Keratinocyte (primary cell): Measurements from ENCODE around the gene TMEM14B. TPM values are rescaled to one million over a fixed set of nuclear protein-coding genes. Genes with fewer than 3 reads are reported as not detected.
A peak's percentile ranks its signal among the peaks of the same experiment; 100 is the strongest.

Experiments used
- DNase-seq: peaks from one replicate; pipeline ENCODE4 v3.0.0-alpha.2; 2011; ENCODE audit warnings: low read depth, missing footprints, low spot score
- FAIRE-seq: peaks from 2 replicates; lab custom pipeline; 2011; peaks lifted over from hg19 to GRCh38; lab: Jason Lieb, UNC
- H2AFZ ChIP-seq: 2 replicates; pipeline ENCODE4 v1.6.0; 2012; ENCODE audit warnings: low read length, control low read depth, inconsistent platforms; ENCODE audit not compliant: control insufficient read depth
- H3K27ac ChIP-seq: 2 replicates; pipeline ENCODE4 v1.5.1; 2011; ENCODE audit warnings: low read length; ENCODE audit not compliant: control insufficient read depth, insufficient read depth
- H3K27me3 ChIP-seq: 3 replicates; pipeline ENCODE4 v1.6.0; 2011; ENCODE audit warnings: low read length; ENCODE audit not compliant: control insufficient read depth, insufficient read depth; ENCODE audit errors: extremely low read depth
- H3K36me3 ChIP-seq, 2 experiments: 2 replicates in 1 of 2; 3 replicates in 1 of 2; pipeline ENCODE4 v1.5.1; 2011; ENCODE audit warnings: low read length in 2 of 2, mild to moderate bottlenecking in 1 of 2; ENCODE audit not compliant: control insufficient read depth in 2 of 2, insufficient read depth in 2 of 2; ENCODE audit errors: extremely low read depth in 1 of 2
- H3K4me1 ChIP-seq: 3 replicates; pipeline ENCODE4 v1.5.1; 2011; ENCODE audit warnings: low read length; ENCODE audit not compliant: control insufficient read depth, insufficient read depth; ENCODE audit errors: extremely low read depth
- H3K4me2 ChIP-seq: 3 replicates; pipeline ENCODE4 v1.6.0; 2011; ENCODE audit warnings: low read depth, low read length; ENCODE audit not compliant: control insufficient read depth, insufficient read depth; ENCODE audit errors: extremely low read depth
- H3K4me3 ChIP-seq, 3 experiments: fragments of 200-600 bp in 1 of 3; sonication (generic) in 1 of 3; 2 replicates in 2 of 3; 3 replicates in 1 of 3; pipeline ENCODE4 v1.5.1; 2011 to 2016; ENCODE audit warnings: low read length in 3 of 3, mild to moderate bottlenecking in 3 of 3, control low read depth in 2 of 3, inconsistent platforms in 1 of 3, low read depth in 1 of 3, mixed read lengths in 1 of 3, mixed run types in 1 of 3, moderate library complexity in 1 of 3; ENCODE audit not compliant: control insufficient read depth in 2 of 3, insufficient read depth in 2 of 3; ENCODE audit errors: extremely low read depth in 1 of 3
- H3K79me2 ChIP-seq: 2 replicates; pipeline ENCODE4 v1.6.0; 2012; ENCODE audit warnings: low read length; ENCODE audit not compliant: control insufficient read depth, insufficient read depth
- H3K9ac ChIP-seq: 3 replicates; pipeline ENCODE4 v1.6.0; 2011; ENCODE audit warnings: low read length; ENCODE audit not compliant: control insufficient read depth, insufficient read depth; ENCODE audit errors: extremely low read depth
- H3K9me1 ChIP-seq: 3 replicates; pipeline ENCODE4 v1.6.0; 2011; ENCODE audit warnings: low read length; ENCODE audit not compliant: control insufficient read depth, insufficient read depth; ENCODE audit errors: extremely low read depth
- H3K9me3 ChIP-seq: 2 replicates; pipeline ENCODE4 v1.5.1; 2012; ENCODE audit warnings: low read depth, low read length; ENCODE audit not compliant: control insufficient read depth
- H4K20me1 ChIP-seq: 3 replicates; pipeline ENCODE4 v1.6.0; 2011; ENCODE audit warnings: low read length; ENCODE audit not compliant: control insufficient read depth, insufficient read depth; ENCODE audit errors: extremely low read depth
- CTCF ChIP-seq, 3 experiments: IDR thresholded peaks in 1 of 3; conservative IDR thresholded peaks in 1 of 3; optimal IDR thresholded peaks in 1 of 3; 2 replicates in 2 of 3; 3 replicates in 1 of 3; pipeline versions ENCODE3 to v1.5.1; 2011; ENCODE audit warnings: low read length in 3 of 3, mild to moderate bottlenecking in 3 of 3, moderate library complexity in 2 of 3, control low read depth in 1 of 3, inconsistent platforms in 1 of 3; ENCODE audit not compliant: insufficient read depth in 2 of 3; ENCODE audit errors: extremely low read depth in 1 of 3
- EZH2 ChIP-seq: IDR thresholded peaks from one replicate; pipeline ENCODE4 v1.6.1; 2012; ENCODE audit warnings: inconsistent platforms, mild to moderate bottlenecking, low read length, moderate library complexity
- dilution Hi-C: fragments of 300-500 bp; cut with MboI; formaldehyde crosslinking; loops from one replicate; pipeline ENCODE4 v1.7.0; 2020; ENCODE audit warnings: low sequenced_read_pairs; ENCODE audit not compliant: extremely low pct_ligation_motif_present
- polyA plus RNA-seq, 5 experiments: library from polyadenylated mRNA; depleted of rRNA in 3 of 5; stranded (reverse) in 3 of 5; stranded (forward) in 1 of 5; unstranded in 1 of 5; fragments of >200 nt; gene quantifications; 1 replicate in 1 of 5; 2 replicates in 3 of 5; 3 replicates in 1 of 5; pipeline versions ENCODE4 v1.2.1 to v1.2.3, GENCODE V29; 2011 to 2012; ENCODE audit warnings: missing spikeins in 2 of 5, low read depth in 1 of 5, low replicate concordance in 1 of 5
- small RNA-seq, 3 experiments: library from RNA; depleted of rRNA; stranded (forward); fragments of <200 nt; gene quantifications; one replicate each; pipeline ENCODE3, GENCODE V24; 2012; ENCODE audit warnings: low read depth in 3 of 3, low replicate concordance in 1 of 3; ENCODE audit not compliant: insufficient read length in 3 of 3

TMEM14B gene
- polyA plus RNA-seq, 1 donor (not counting 4 experiments of a cell fraction or from before 2014, with no cell fraction given): 157 TPM

- FAIRE-seq: peak; percentile 89
Measured at GRCh38 chr6:10801224-10801848, 53.7 kb downstream of the TMEM14B start.

More at GRCh38 chr6:10801224-10801848, 53.7 kb downstream of the TMEM14B start:
- no peak overlapping the region for H2AFZ ChIP-seq
- H3K36me3 ChIP-seq: no peaks in the 10 kb centered on the region
- peak; percentile 94 to 98 (median 95) for TF ChIP-seq CTCF (optimal IDR thresholded peaks at IDR 0.05 in 1 of 3, IDR thresholded peaks at IDR 0.05 in 1 of 3, conservative IDR thresholded peaks at IDR 0.05 in 1 of 3; ENCODE audit: extremely low read depth in 1 of 3, insufficient read depth in 2 of 3, low read length in 3 of 3)
- no peak for TF ChIP-seq EZH2
- no peak overlapping the region for H3K4me3 ChIP-seq
- H3K27ac ChIP-seq: no peak overlapping the region
- H4K20me1 ChIP-seq: no peaks in the 10 kb centered on the region
- H3K9ac ChIP-seq: no peak overlapping the region
- no peak overlapping the region for H3K4me2 ChIP-seq
- H3K79me2 ChIP-seq: no peaks in the 10 kb centered on the region
- dilution Hi-C loops: no loop called here
- no peaks in the 10 kb centered on the region for H3K9me3 ChIP-seq
- no peaks in the 10 kb centered on the region for H3K9me1 ChIP-seq
- DNase-seq: peak; percentile 23
- H3K4me1 ChIP-seq: no peaks in the 10 kb centered on the region
- no peaks in the 10 kb centered on the region for H3K27me3 ChIP-seq

Small RNAs within 50 kb of the gene (small RNA-seq; reads per million reads assigned to genes)
- 0 reads per million in 3 experiments for gene RNA5SP203

Other genes with a start within 250 kb of the TMEM14B start
- 5.6 to 9.3 TPM (median 7.3 TPM) in 3 replicates for gene GCNT2, start 226.5 kb upstream of the TMEM14B start, polyA plus RNA-seq
- gene C6orf52, start 53.2 kb upstream of the TMEM14B start, polyA plus RNA-seq: not detected in 3 replicates
- 23.8 to 36.3 TPM (median 33.0 TPM) in 3 replicates for gene PAK1IP1, start 52.8 kb upstream of the TMEM14B start, polyA plus RNA-seq
- 245 to 304 TPM (median 246 TPM) in 3 replicates for gene TMEM14C, start 24.7 kb upstream of the TMEM14B start, polyA plus RNA-seq
- gene MAK, start 90.7 kb downstream of the TMEM14B start, polyA plus RNA-seq: 0.02 to 0.03 TPM in 2 of 3 replicates, not detected in the other
- not detected in 3 replicates for gene GCM2, start 134.2 kb downstream of the TMEM14B start, polyA plus RNA-seq
- gene SYCP2L, start 139.2 kb downstream of the TMEM14B start, polyA plus RNA-seq: 0.44 to 1.3 TPM (median 0.76 TPM) in 3 replicates